GM12878 (cell line): ENCODE measurements around the gene MMP14. TPM values are rescaled to one million over a fixed set of nuclear protein-coding genes. Genes with fewer than 3 reads are reported as not detected.
A peak's percentile ranks its signal among the peaks of the same experiment; 100 is the strongest.

ENCODE experiments used
- ATAC-seq: fragments of 200-7000 bp; cut with Tn5 transposase; 3 replicates; pipeline ENCODE4 v1.9.1; 2020; ENCODE audit warnings: mild to moderate bottlenecking, moderate library complexity
- BruUV-seq: library from RNA; stranded (reverse); fragments of 400-500 nt; replicated peaks from 2 replicates; lab custom pipeline; 2021; lab: Mats Ljungman, UMichigan
- CTCF ChIA-PET: fragments of 300-600 bp; sonication (Branson Sonifier 250); formaldehyde crosslinking; extraction: SDS; loops from one replicate; lab custom pipeline; 2021; ENCODE audit warnings: inconsistent platforms; lab: Yijun Ruan, JAX
- POLR2A ChIA-PET: fragments of 350-600 bp; formaldehyde crosslinking; extraction: SDS; loops from one replicate; lab custom pipeline; 2021; ENCODE audit warnings: inconsistent platforms; lab: Charles Lee
- RAD21 ChIA-PET: fragments of 300-600 bp; sonication (Branson Sonifier 250); formaldehyde crosslinking; loops from one replicate; lab custom pipeline; 2023; ENCODE audit warnings: antibody characterized with exemption; ENCODE audit not compliant: unreplicated experiment; lab: Charles Lee
- SMC1A ChIA-PET: fragments of 300-600 bp; sonication (Branson Sonifier 250); formaldehyde crosslinking; loops from one replicate; lab custom pipeline; 2023; ENCODE audit not compliant: unreplicated experiment, uncharacterized antibody; lab: Charles Lee
- DNase-seq: peaks from one replicate; pipeline ENCODE4 v3.0.0-alpha.2; 2011; ENCODE audit warnings: low read depth, low spot score
- FAIRE-seq: peaks from 3 replicates; lab custom pipeline; 2011; peaks lifted over from hg19 to GRCh38; lab: Jason Lieb, UNC
- H2AFZ ChIP-seq: 2 replicates; pipeline ENCODE4 v1.6.0; 2011; ENCODE audit warnings: low read depth, low read length, control low read depth; ENCODE audit not compliant: control insufficient read depth
- H3K27ac ChIP-seq: 2 replicates; pipeline ENCODE4 v1.5.1; 2011; ENCODE audit warnings: control low read depth; ENCODE audit not compliant: control insufficient read depth, insufficient read depth
- H3K27me3 ChIP-seq, 2 experiments: replicated peaks in 1 of 2; 2 replicates each; pipeline versions ENCODE4 v1.6.0 to v1.6.1; 2011; ENCODE audit warnings: low read length in 1 of 2; ENCODE audit not compliant: control insufficient read depth in 2 of 2, insufficient read depth in 2 of 2
- H3K36me3 ChIP-seq, 2 experiments: 2 replicates each; pipeline ENCODE4 v1.5.1; 2011; ENCODE audit warnings: low read length in 1 of 2; ENCODE audit not compliant: control insufficient read depth in 2 of 2, insufficient read depth in 2 of 2
- H3K4me1 ChIP-seq: 2 replicates; pipeline ENCODE4 v1.6.1; 2011; ENCODE audit warnings: mild to moderate bottlenecking, low read length, moderate library complexity, mixed read lengths; ENCODE audit not compliant: control insufficient read depth, insufficient read depth
- H3K4me2 ChIP-seq: 2 replicates; pipeline ENCODE4 v1.6.0; 2011; ENCODE audit warnings: control low read depth; ENCODE audit not compliant: control insufficient read depth, insufficient read depth
- H3K4me3 ChIP-seq: fragments of 200-600 bp; sonication (generic); 2 replicates; pipeline ENCODE4 v1.5.1; 2016
- H3K79me2 ChIP-seq: 2 replicates; pipeline ENCODE4 v1.6.0; 2011; ENCODE audit warnings: low read length; ENCODE audit not compliant: control insufficient read depth, insufficient read depth
- H3K9ac ChIP-seq: 2 replicates; pipeline ENCODE4 v1.8.0; 2011; ENCODE audit warnings: low read length, control low read depth, mixed read lengths; ENCODE audit not compliant: control insufficient read depth, insufficient read depth
- H3K9me3 ChIP-seq: replicated peaks from 3 replicates; pipeline ENCODE4 v1.5.1; 2011; ENCODE audit warnings: mild to moderate bottlenecking, low read length; ENCODE audit not compliant: control insufficient read depth, insufficient read depth
- H4K20me1 ChIP-seq: 2 replicates; pipeline ENCODE4 v1.6.0; 2011; ENCODE audit not compliant: control insufficient read depth, insufficient read depth
- CREB1 ChIP-seq: IDR thresholded peaks from 2 replicates; pipeline ENCODE4 v1.6.1; 2012; ENCODE audit warnings: low read depth, mild to moderate bottlenecking, inconsistent platforms
- LARP7 ChIP-seq: fragments of 450-650 bp; IDR thresholded peaks from 2 replicates; pipeline ENCODE4 v1.6.1; 2017; ENCODE audit warnings: mild to moderate bottlenecking
- POLR2AphosphoS2 ChIP-seq: IDR thresholded peaks from 2 replicates; pipeline ENCODE4 v1.6.1; 2011; ENCODE audit warnings: low read depth, mild to moderate bottlenecking, low read length, improper control_type of control experiment, moderate library complexity
- WGBS: methylation state at CpG from one replicate; pipeline ENCODE4 v1.1.6; 2016; ENCODE audit warnings: low lambda C conversion rate; ENCODE audit not compliant: insufficient replicate concordance, insufficient coverage; ENCODE audit errors: missing lambda C conversion rate; 5-methylcytosine and 5-hydroxymethylcytosine counted together
- in situ Hi-C: fragments of 300-500 bp; cut with MboI; formaldehyde crosslinking; loops from 9 replicates; pipeline ENCODE4 v1.14.3; 2018; ENCODE audit warnings: mixed read lengths
- intact Hi-C: fragments of 100-400 bp; cut with micrococcal nuclease; formaldehyde crosslinking; loops from one replicate; pipeline ENCODE4 v1.14.2; 2022; ENCODE audit not compliant: unreplicated experiment
- polyA plus RNA-seq, 11 experiments: library from polyadenylated mRNA; depleted of rRNA in 4 of 11; unstranded in 6 of 11; stranded (reverse) in 5 of 11; fragments of >200 nt; fragmentation: Nextera tagmentation in 4 of 11; fragmentation: Illumina TruSeq in 1 of 11; extraction: Ambion mirVana in 4 of 11; extraction: Trizol in 1 of 11; gene quantifications; 1 replicate in 1 of 11; 2 replicates in 10 of 11; pipeline versions ENCODE4 v1.2.1 to v1.2.3, GENCODE V29; 2011 to 2016; ENCODE audit warnings: inconsistent platforms in 2 of 11, missing spikeins in 2 of 11, low read depth in 1 of 11
- total RNA-seq, 4 experiments: library from RNA; depleted of rRNA in 3 of 4; stranded (reverse); fragments of >200 nt in 3 of 4; fragmentation: Illumina TruSeq in 1 of 4; extraction: Trizol in 1 of 4; gene quantifications; 2 replicates each; pipeline versions ENCODE4 v1.2.1 to v1.2.3, GENCODE V29; 2013 to 2021
- TF ChIP-seq, protein P1 (sequence below): fragments of 450-650 bp; IDR thresholded peaks from 2 replicates; pipeline ENCODE4 v1.6.1; 2016; ENCODE audit warnings: mild to moderate bottlenecking

MMP14 gene
- total and polyA plus RNA-seq, 10 of the 15 experiments (the other 5 are each of a cell fraction or from before 2014, with no cell fraction given) = 0.31 to 1.9 (median 0.70) TPM; not detected in 2

DNA sequence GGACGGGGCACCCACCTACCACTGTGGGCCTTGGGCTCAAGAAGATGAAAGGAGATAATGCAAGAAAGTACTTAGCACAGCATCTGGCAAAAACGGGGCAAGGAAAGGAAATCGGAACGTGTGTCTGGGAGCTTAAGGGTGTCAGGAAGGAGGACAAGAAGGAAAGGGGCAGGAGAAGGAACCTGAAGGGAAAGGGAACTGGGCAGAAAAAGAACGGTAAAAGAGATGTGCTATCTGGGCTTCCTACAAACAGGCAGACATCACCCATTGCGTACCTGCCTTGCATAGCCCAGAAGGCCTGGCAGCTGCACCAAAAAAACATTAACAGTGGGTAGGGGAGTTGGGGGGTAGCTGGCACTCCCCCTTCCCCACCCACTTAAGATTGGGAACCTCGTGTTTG is 45.7 kb downstream of the MMP14 start:
- Histone ChIP-seq H4K20me1 (no peaks in the 10 kb centered on the region), H3K27me3 (no peaks in the 10 kb centered on the region), H3K4me2 (no peak overlapping the region), H3K27ac (no peak overlapping the region), H2AFZ (no peak overlapping the region), H3K79me2 (no peaks in the 10 kb centered on the region), H3K4me3 (no peak overlapping the region), H3K36me3 (peaks cover 2 to 9% of the 10 kb centered on the region in 2 experiments; a peak in 2 of 4 replicates), H3K4me1 (peaks cover 17% of the 10 kb centered on the region), H3K9me3 (no peaks in the 10 kb centered on the region), H3K9ac (no peak overlapping the region)
- WGBS = 48% methylated on average over 7 of the region's 7 CpGs
- ChIA-PET SMC1A (interaction anchor here (1.4 to 9.5 kb wide), 3 partner anchors 8 to 18 kb away, joined by 3 to 110 read pairs (median 4); partner anchors contain the start of gene LRP10), CTCF (interaction anchor here (0.6 to 10.8 kb wide), 6 partner anchors 9 to 189 kb away, joined by 3 to 174 read pairs (median 4); partner anchors contain the start of gene LRP10), RAD21 (interaction anchor here (0.7 to 1.2 kb wide), 3 partner anchors 10 to 15 kb away, joined by 3 to 5 read pairs (median 3); partner anchors contain the start of gene LRP10), POLR2A (interaction anchor here (1.7 to 5.6 kb wide), 3 partner anchors 10 to 36 kb away, joined by 4 to 45 read pairs (median 6); partner anchors contain the start of gene LRP10)
- in situ Hi-C loops (no loop called here), intact Hi-C loops (no loop called here)
- FAIRE-seq = no peak
- no TSS peak for BruUV-seq
- TF ChIP-seq, protein P1, sequence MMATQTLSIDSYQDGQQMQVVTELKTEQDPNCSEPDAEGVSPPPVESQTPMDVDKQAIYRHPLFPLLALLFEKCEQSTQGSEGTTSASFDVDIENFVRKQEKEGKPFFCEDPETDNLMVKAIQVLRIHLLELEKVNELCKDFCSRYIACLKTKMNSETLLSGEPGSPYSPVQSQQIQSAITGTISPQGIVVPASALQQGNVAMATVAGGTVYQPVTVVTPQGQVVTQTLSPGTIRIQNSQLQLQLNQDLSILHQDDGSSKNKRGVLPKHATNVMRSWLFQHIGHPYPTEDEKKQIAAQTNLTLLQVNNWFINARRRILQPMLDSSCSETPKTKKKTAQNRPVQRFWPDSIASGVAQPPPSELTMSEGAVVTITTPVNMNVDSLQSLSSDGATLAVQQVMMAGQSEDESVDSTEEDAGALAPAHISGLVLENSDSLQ = no peak
- TF ChIP-seq POLR2AphosphoS2 = 0 out of 2 replicates have a peak, but pooled peaks have one; percentile 15
- ATAC-seq = no peak
- no peak for DNase-seq

DNA sequence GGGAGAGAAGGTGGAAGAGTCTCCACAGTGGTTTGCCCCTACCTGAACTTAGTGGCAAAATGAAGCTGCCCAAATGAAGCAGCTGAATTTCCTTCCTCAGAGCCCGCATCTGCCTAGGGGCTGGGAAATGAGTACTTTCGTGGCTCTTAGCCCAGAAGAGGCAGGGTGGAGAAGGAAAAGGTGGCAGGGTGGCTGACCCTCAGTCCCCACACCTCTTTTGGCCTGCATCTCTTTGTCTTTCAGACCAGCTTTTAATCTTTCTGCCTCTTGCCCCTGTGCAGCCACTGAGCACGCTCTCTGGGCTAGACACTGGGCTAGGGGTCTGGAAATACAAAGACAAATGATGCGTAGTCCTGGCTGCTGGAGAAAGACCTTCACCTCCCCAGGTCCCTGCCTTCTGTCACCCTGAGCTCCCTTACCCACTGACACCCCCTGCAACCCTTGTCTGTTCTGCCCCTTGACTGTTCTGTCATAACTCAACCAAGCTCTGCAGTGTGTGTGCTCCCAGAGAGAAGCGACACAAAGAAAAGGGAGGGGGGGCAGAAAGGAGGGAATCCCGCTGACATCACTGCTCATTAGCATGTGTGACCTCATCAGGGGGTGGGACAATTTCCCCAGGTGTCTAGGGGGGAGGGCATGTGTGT is 46.3 kb downstream of the MMP14 start:
- H3K4me1 ChIP-seq = peaks cover 17% of the 10 kb centered on the region
- WGBS = 48% methylated on average over 6 of the region's 6 CpGs
- no peak for FAIRE-seq
- H3K27ac ChIP-seq = no peak overlapping the region
- in situ Hi-C loops (no loop called here), intact Hi-C loops (no loop called here)
- POLR2A ChIA-PET = interaction anchor here (0.6 to 5.6 kb wide), 5 partner anchors 10 to 298 kb away, joined by 3 to 45 read pairs (median 4); partner anchors contain the start of gene LRP10
- DNase-seq = no peak
- H3K36me3 ChIP-seq = peaks cover 0 to 9% of the 10 kb centered on the region in 2 experiments; a peak in 1 of 4 replicates
- no peaks in the 10 kb centered on the region for H3K9me3 ChIP-seq
- SMC1A ChIA-PET = interaction anchor here (0.8 to 9.5 kb wide), 5 partner anchors 7 to 19 kb away, joined by 3 to 110 read pairs (median 4); partner anchors contain the start of gene LRP10
- no TSS peak for BruUV-seq
- CTCF ChIA-PET = interaction anchor here (0.6 to 10.8 kb wide), 4 partner anchors 10 to 189 kb away, joined by 4 to 174 read pairs (median 6); partner anchors contain the start of gene LRP10
- RAD21 ChIA-PET = interaction anchor here (0.7 to 1.2 kb wide), 3 partner anchors 10 to 18 kb away, joined by 3 to 5 read pairs (median 3); no protein-coding TSS in a partner anchor
- no peak for ATAC-seq
- H2AFZ ChIP-seq = no peak overlapping the region
- H3K79me2 ChIP-seq = peaks cover 2% of the 10 kb centered on the region; the same call in 1 of the 2 replicates
- H3K9ac ChIP-seq = no peak overlapping the region
- no peak overlapping the region for H3K4me2 ChIP-seq
- H3K27me3 ChIP-seq = no peaks in the 10 kb centered on the region
- H3K4me3 ChIP-seq = no peak overlapping the region
- H4K20me1 ChIP-seq = no peaks in the 10 kb centered on the region
- TF ChIP-seq POLR2AphosphoS2 = 0 out of 2 replicates have a peak, but pooled peaks have one; percentile 9
- no peak for TF ChIP-seq LARP7
- TF ChIP-seq CREB1 = peak; percentile 66
